ENCODE data around the gene TMEM179.

- TF ChIP-seq EZH2 (IDR thresholded peaks at IDR 0.05; ENCODE audit: insufficient read depth, poor library complexity, severe bottlenecking) (no peak), EZH2phosphoT487 (IDR thresholded peaks at IDR 0.05; ENCODE audit: insufficient read depth, low read depth) (no peak)
Measured at GRCh38 chr14:104652386-104652785, 47.8 kb upstream of the TMEM179 start.

All from GM23248 (cell line).